ENCODE measurements around the gene IQGAP2. TPM values are rescaled to one million over a fixed set of nuclear protein-coding genes. Genes with fewer than 3 reads are reported as not detected.

The IQGAP2 gene
- total and polyA plus RNA-seq, 9 of the 15 experiments (the other 6 are each of a cell fraction or from before 2014, with no cell fraction given): 8.7 to 23.2 (median 17.4) TPM

DNA sequence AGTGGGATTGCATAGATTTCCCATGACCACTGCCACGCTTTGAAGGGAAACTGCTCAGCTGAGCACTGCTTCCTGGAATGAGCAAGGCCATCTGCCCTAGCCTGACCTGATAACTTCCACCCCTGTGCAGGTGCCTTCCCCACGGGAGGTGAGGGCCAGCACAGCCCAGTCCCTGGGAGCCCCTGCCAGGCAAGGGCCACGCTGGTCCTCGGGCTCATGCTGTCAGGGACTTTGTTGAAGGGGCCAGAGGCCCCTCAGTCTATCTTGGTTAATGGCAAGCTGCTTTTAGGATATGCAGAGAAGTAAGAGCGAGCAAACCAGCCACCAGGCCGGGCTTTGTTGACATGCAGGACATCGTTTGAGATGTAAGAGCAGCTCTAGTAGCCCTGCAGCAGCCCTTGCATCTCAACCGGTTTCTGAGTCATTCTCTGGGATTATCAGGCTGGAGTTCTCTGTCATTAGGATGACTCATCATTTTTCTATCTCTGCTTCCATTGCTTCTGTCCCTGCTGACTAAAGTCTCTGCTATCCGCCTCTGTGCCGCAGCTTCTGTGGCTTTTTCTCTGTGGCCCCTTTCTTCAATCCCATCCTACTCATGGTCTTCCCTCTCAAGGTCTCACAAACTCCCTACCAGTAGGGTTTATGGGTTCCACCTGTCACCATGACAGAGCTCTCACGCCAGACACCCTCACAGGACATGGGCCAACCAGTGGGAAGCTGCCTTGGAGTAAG lies 30.6 kb upstream of the IQGAP2 start (continued):
- TF ChIP-seq ETV6 (IDR thresholded peaks at IDR 0.05; ENCODE audit: borderline replicate concordance in 1 of 2, low read depth in 2 of 2, low read length in 1 of 2) (0 out of 4 replicates have a peak, but pooled peaks of 1 of the 2 experiments have one; percentile 44), ETV6 (CRISPR knock-in tag; IDR thresholded peaks at IDR 0.05; ENCODE audit: borderline replicate concordance) (no peak), ATF7 (IDR thresholded peaks at IDR 0.05) (peak; percentile 83; the same call in 1 of the 2 replicates), IRF2 (CRISPR knock-in tag; IDR thresholded peaks at IDR 0.05) (no peak), ZNF121 (CRISPR knock-in tag; conservative IDR thresholded peaks at IDR 0.05) (no peak), TAF1 (IDR thresholded peaks at IDR 0.05; ENCODE audit: control insufficient read depth, extremely low read depth, insufficient read depth, low read length, severe bottlenecking) (no peak), DIDO1 (tag; IDR thresholded peaks at IDR 0.05; ENCODE audit: low read depth) (no peak; the same call in 1 of the 2 replicates), PRPF4 (IDR thresholded peaks at IDR 0.05; ENCODE audit: insufficient read depth, low read depth, low read length, poor library complexity, severe bottlenecking) (no peak), ARNT (IDR thresholded peaks at IDR 0.05) (peak; percentile 69 to 86; a peak in 2 of 4 replicates), TFAM (CRISPR knock-in tag; conservative IDR thresholded peaks at IDR 0.05) (no peak), BHLHE40 (IDR thresholded peaks at IDR 0.05; ENCODE audit: low read length) (peak; percentile 13; the same call in 1 of the 2 replicates), BRD4 (IDR thresholded peaks at IDR 0.05) (no peak), SPI1 (IDR thresholded peaks at IDR 0.05; ENCODE audit: borderline replicate concordance, low read depth, low read length) (no peak), ZNF830 (CRISPR knock-in tag; IDR thresholded peaks at IDR 0.05) (no peak), FOXJ2 (tag; IDR thresholded peaks at IDR 0.05) (no peak)
- TF ChIP-seq, protein P1, sequence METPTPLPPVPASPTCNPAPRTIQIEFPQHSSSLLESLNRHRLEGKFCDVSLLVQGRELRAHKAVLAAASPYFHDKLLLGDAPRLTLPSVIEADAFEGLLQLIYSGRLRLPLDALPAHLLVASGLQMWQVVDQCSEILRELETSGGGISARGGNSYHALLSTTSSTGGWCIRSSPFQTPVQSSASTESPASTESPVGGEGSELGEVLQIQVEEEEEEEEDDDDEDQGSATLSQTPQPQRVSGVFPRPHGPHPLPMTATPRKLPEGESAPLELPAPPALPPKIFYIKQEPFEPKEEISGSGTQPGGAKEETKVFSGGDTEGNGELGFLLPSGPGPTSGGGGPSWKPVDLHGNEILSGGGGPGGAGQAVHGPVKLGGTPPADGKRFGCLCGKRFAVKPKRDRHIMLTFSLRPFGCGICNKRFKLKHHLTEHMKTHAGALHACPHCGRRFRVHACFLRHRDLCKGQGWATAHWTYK (CRISPR knock-in tag; IDR thresholded peaks at IDR 0.05): peak; percentile 99
- TF ChIP-seq, protein P2, sequence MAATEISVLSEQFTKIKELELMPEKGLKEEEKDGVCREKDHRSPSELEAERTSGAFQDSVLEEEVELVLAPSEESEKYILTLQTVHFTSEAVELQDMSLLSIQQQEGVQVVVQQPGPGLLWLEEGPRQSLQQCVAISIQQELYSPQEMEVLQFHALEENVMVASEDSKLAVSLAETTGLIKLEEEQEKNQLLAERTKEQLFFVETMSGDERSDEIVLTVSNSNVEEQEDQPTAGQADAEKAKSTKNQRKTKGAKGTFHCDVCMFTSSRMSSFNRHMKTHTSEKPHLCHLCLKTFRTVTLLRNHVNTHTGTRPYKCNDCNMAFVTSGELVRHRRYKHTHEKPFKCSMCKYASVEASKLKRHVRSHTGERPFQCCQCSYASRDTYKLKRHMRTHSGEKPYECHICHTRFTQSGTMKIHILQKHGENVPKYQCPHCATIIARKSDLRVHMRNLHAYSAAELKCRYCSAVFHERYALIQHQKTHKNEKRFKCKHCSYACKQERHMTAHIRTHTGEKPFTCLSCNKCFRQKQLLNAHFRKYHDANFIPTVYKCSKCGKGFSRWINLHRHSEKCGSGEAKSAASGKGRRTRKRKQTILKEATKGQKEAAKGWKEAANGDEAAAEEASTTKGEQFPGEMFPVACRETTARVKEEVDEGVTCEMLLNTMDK (IDR thresholded peaks at IDR 0.05; ENCODE audit: borderline replicate concordance, insufficient read depth, low read depth, low read length, poor library complexity, severe bottlenecking): no peak
- TF ChIP-seq, protein P3, sequence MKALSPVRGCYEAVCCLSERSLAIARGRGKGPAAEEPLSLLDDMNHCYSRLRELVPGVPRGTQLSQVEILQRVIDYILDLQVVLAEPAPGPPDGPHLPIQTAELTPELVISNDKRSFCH (CRISPR knock-in tag; IDR thresholded peaks at IDR 0.05): no peak
- TF ChIP-seq, protein P3 (tag; IDR thresholded peaks at IDR 0.05): 0 out of 2 replicates have a peak, but pooled peaks have one; percentile 36
- TF ChIP-seq, protein P4, sequence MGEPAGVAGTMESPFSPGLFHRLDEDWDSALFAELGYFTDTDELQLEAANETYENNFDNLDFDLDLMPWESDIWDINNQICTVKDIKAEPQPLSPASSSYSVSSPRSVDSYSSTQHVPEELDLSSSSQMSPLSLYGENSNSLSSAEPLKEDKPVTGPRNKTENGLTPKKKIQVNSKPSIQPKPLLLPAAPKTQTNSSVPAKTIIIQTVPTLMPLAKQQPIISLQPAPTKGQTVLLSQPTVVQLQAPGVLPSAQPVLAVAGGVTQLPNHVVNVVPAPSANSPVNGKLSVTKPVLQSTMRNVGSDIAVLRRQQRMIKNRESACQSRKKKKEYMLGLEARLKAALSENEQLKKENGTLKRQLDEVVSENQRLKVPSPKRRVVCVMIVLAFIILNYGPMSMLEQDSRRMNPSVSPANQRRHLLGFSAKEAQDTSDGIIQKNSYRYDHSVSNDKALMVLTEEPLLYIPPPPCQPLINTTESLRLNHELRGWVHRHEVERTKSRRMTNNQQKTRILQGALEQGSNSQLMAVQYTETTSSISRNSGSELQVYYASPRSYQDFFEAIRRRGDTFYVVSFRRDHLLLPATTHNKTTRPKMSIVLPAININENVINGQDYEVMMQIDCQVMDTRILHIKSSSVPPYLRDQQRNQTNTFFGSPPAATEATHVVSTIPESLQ (CRISPR knock-in tag; IDR thresholded peaks at IDR 0.05): no peak
